Brain microvascular endothelial cell (primary cell): ENCODE measurements around the gene ECPAS.

Experiments used
- DNase-seq: peaks from one replicate; pipeline ENCODE4 v3.0.0-alpha.2; 2020
- H3K27ac ChIP-seq: fragments of 250-450 bp; sonication (Bioruptor Pico); 2 replicates; pipeline ENCODE4 v1.5.1; 2020; ENCODE audit warnings: mild to moderate bottlenecking, moderate library complexity
- H3K27me3 ChIP-seq: fragments of 250-450 bp; sonication (Bioruptor Pico); replicated peaks from 2 replicates; pipeline ENCODE4 v1.5.1; 2020; ENCODE audit warnings: mild to moderate bottlenecking
- H3K36me3 ChIP-seq: fragments of 250-450 bp; sonication (Bioruptor Pico); replicated peaks from 2 replicates; pipeline ENCODE4 v1.5.1; 2020; ENCODE audit warnings: mild to moderate bottlenecking
- H3K4me3 ChIP-seq: 2 replicates; pipeline ENCODE4 v1.5.1; 2011; ENCODE audit warnings: low read depth, mild to moderate bottlenecking, control low read depth, low read length, moderate library complexity
- CTCF ChIP-seq: IDR thresholded peaks from 2 replicates; pipeline ENCODE4 v1.5.1; 2011; ENCODE audit warnings: low read depth, mild to moderate bottlenecking, moderate library complexity, low read length, control low read depth, inconsistent platforms; ENCODE audit errors: missing control alignments
- in situ Hi-C: cut with HindIII; loops from 2 replicates; pipeline ENCODE4 v1.10.0; 2017; ENCODE audit warnings: low sequenced_read_pairs, low pct_ligation_motif_present

Gene ECPAS

DNA sequence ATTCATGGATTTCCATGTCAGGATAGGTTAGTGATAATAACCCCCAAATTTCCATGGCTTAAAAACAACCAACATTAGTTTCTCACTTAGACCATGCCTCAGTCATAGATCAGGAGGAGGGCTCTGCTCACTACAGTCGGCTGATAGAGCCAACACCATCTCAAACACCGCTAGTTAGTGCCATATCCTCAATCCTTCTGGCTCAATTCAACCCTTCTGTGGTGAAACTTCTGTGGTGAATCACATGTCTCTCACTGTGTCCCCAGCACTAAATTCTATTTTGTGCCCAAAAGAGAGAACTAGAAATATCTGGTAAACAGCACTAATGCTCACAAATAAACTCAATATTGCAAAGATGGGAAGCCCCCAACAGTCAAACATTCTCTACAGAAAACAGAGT lies 21.1 kb downstream of the ECPAS start:
- no peak for DNase-seq
- H3K36me3 ChIP-seq, result no peaks in the 10 kb centered on the region
- no peak overlapping the region for H3K4me3 ChIP-seq
- in situ Hi-C loops, result no loop called here
- H3K27me3 ChIP-seq, result no peaks in the 10 kb centered on the region
- no peak overlapping the region for H3K27ac ChIP-seq
- TF ChIP-seq CTCF, result no peak

- no peaks in the 10 kb centered on the region for H3K27me3 ChIP-seq
- no peak overlapping the region for H3K27ac ChIP-seq
- H3K4me3 ChIP-seq, result no peak overlapping the region
- no peak for TF ChIP-seq CTCF
- no peak for DNase-seq
- H3K36me3 ChIP-seq, result no peaks in the 10 kb centered on the region
- in situ Hi-C loops, result no loop called here
These were observed 25.8 kb downstream of the ECPAS start for GRCh38 chr9:111458139-111459009.

DNA sequence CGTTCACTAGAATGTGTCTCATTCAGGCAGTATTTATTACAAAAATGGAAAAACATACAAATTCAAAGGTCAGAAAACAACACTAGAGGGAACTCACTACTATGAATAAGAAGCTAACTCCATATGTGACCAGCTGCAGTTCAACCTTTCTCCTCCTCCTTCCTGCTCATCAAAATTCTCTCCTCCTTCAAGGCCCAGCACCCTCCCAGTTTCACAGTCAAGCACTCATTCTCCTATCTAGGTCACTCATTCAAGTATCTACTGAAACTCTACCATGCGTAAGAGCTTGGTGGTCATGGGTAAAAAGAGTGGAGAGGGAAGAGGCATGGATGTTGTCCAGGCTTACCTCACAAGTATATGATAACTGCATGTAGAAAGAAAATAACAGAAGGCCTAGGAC lies 27.7 kb downstream of the ECPAS start:
- Histone ChIP-seq H3K27me3 (no peaks in the 10 kb centered on the region), H3K4me3 (no peak overlapping the region), H3K36me3 (no peaks in the 10 kb centered on the region), H3K27ac (no peak overlapping the region)
- in situ Hi-C loops, result no loop called here
- DNase-seq, result no peak
- no peak for TF ChIP-seq CTCF

DNA sequence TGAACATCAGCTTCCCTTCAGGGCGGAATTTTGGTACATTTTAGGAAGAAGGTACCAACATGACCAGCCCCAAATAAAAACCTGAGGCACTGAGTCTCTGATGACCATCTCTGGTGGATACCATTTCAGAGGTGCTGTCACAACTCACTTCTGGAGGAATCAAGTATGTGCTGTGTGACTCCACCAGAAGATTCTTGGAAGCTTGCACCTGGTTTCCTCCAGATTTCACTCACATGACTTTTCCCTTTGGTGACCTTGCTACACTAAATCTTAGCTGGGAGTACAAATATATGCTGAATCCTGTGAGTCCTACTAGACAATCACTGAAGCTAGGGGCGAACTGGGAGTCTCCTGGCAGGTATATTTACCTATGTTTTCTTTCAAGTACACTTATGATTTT lies 28.5 kb downstream of the ECPAS start:
- TF ChIP-seq CTCF, result no peak
- DNase-seq, result no peak
- no peaks in the 10 kb centered on the region for H3K27me3 ChIP-seq

GRCh38 chr9:111454751-111455150 lies 29.4 kb downstream of the ECPAS start:
- no peak for DNase-seq
- no peak overlapping the region for H3K27ac ChIP-seq
- no peak for TF ChIP-seq CTCF
- H3K4me3 ChIP-seq, result no peak overlapping the region
- in situ Hi-C loops, result no loop called here
- H3K36me3 ChIP-seq, result no peaks in the 10 kb centered on the region
- H3K27me3 ChIP-seq, result no peaks in the 10 kb centered on the region

More for the DNA sequence above, 28.5 kb downstream of the ECPAS start:
- Histone ChIP-seq H3K4me3 (no peak overlapping the region), H3K36me3 (no peaks in the 10 kb centered on the region), H3K27ac (no peak overlapping the region)
- in situ Hi-C loops, result no loop called here

DNA sequence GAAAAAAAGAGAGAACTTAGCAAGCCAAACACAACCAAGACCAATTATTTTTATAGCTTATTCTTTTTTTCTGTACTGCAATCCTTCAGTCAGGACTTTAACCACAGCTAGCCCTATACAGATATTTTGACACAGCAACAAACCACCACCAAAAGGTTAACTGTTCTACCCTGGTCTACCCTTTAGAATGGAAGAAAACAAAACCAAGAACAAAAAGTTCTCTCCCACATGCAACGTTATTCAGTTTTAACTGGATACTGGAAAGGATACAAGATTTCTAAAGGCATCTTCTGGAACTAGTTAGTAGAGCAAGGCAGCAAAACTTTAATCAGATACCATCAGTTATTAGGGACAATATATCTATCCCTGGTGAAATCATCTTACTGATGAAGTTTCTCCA lies 32.6 kb downstream of the ECPAS start:
- no peak for DNase-seq
- TF ChIP-seq CTCF, result no peak
- Histone ChIP-seq H3K36me3 (peaks cover 2% of the 10 kb centered on the region), H3K4me3 (no peak overlapping the region), H3K27me3 (no peaks in the 10 kb centered on the region), H3K27ac (no peak overlapping the region)
- in situ Hi-C loops, result no loop called here
